Endothelial cell of umbilical vein (primary cell): ENCODE data around the gene PRDX1. TPM values are rescaled to one million over a fixed set of nuclear protein-coding genes. Genes with fewer than 3 reads are reported as not detected.

Experiments
- BruUV-seq: library from RNA; stranded (reverse); fragments of 400-500 nt; replicated peaks from 2 replicates; lab custom pipeline; 2021; lab: Mats Ljungman, UMichigan
- CTCF ChIA-PET: fragments of 300-600, 350-600 bp; sonication (Branson Sonifier 250); formaldehyde crosslinking; loops from one replicate; lab custom pipeline; 2021; ENCODE audit warnings: antibody characterized with exemption, inconsistent platforms; lab: Charles Lee
- POLR2A ChIA-PET: fragments of 300-600, 350-600 bp; sonication (Branson Sonifier 250); formaldehyde crosslinking; loops from one replicate; lab custom pipeline; 2021; ENCODE audit warnings: antibody characterized with exemption, inconsistent platforms; lab: Charles Lee
- DNase-seq: peaks from one replicate; pipeline ENCODE4 v3.0.0-alpha.2; 2011; ENCODE audit warnings: low read depth, low spot score
- FAIRE-seq: peaks from 2 replicates; lab custom pipeline; 2011; peaks lifted over from hg19 to GRCh38; lab: Jason Lieb, UNC
- H2AFZ ChIP-seq: 2 replicates; pipeline ENCODE4 v1.6.0; 2012; ENCODE audit warnings: low read depth, low read length, control low read depth, inconsistent platforms
- H3K27ac ChIP-seq: 2 replicates; pipeline ENCODE4 v1.5.1; 2011; ENCODE audit warnings: low read depth, mild to moderate bottlenecking, control low read depth, low read length, moderate library complexity; ENCODE audit not compliant: insufficient read depth
- H3K27me3 ChIP-seq, 2 experiments: 2 replicates each; pipeline versions ENCODE4 v1.6.0 to v1.6.1; 2011; ENCODE audit warnings: low read length in 2 of 2, mixed read lengths in 1 of 2; ENCODE audit not compliant: control insufficient read depth in 2 of 2, insufficient read depth in 2 of 2
- H3K36me3 ChIP-seq, 2 experiments: 2 replicates in 1 of 2; 3 replicates in 1 of 2; pipeline ENCODE4 v1.5.1; 2011; ENCODE audit warnings: low read length in 2 of 2, mild to moderate bottlenecking in 1 of 2, moderate library complexity in 1 of 2; ENCODE audit not compliant: control insufficient read depth in 2 of 2, insufficient read depth in 2 of 2; ENCODE audit errors: extremely low read depth in 1 of 2
- H3K4me1 ChIP-seq: 3 replicates; pipeline ENCODE4 v1.5.1; 2011; ENCODE audit warnings: mild to moderate bottlenecking, low read length; ENCODE audit not compliant: control insufficient read depth, insufficient read depth; ENCODE audit errors: extremely low read depth
- H3K4me2 ChIP-seq: 2 replicates; pipeline ENCODE4 v1.6.1; 2011; ENCODE audit warnings: low read length, control low read depth, mixed read lengths; ENCODE audit not compliant: insufficient read depth
- H3K4me3 ChIP-seq, 3 experiments: fragments of 200-600 bp in 1 of 3; sonication (generic), shearing (Covaris generic) in 1 of 3; replicated peaks in 1 of 3; 2 replicates each; pipeline ENCODE4 v1.5.1; 2011 to 2016; ENCODE audit warnings: control low read depth in 3 of 3, low read length in 3 of 3, mild to moderate bottlenecking in 2 of 3, inconsistent platforms in 1 of 3, low read depth in 1 of 3, moderate library complexity in 1 of 3; ENCODE audit not compliant: insufficient read depth in 1 of 3
- H3K79me2 ChIP-seq: 2 replicates; pipeline ENCODE4 v1.6.0; 2012; ENCODE audit warnings: low read length, inconsistent platforms; ENCODE audit not compliant: control insufficient read depth, insufficient read depth
- H3K9ac ChIP-seq: replicated peaks from 2 replicates; pipeline ENCODE3; 2011; ENCODE audit warnings: low read length, control low read depth; ENCODE audit not compliant: insufficient read depth; ENCODE audit errors: extremely low read depth
- H3K9me1 ChIP-seq: replicated peaks from 3 replicates; pipeline ENCODE4 v1.6.0; 2011; ENCODE audit warnings: mild to moderate bottlenecking, low read length; ENCODE audit not compliant: control insufficient read depth, insufficient read depth; ENCODE audit errors: extremely low read depth
- H3K9me3 ChIP-seq: replicated peaks from 2 replicates; pipeline ENCODE4 v1.5.1; 2012; ENCODE audit warnings: low read length, inconsistent platforms; ENCODE audit not compliant: control insufficient read depth, insufficient read depth
- H4K20me1 ChIP-seq: replicated peaks from 2 replicates; pipeline ENCODE3; 2011; ENCODE audit warnings: mild to moderate bottlenecking, low read length; ENCODE audit not compliant: control insufficient read depth, insufficient read depth; ENCODE audit errors: extremely low read depth
- EZH2 ChIP-seq: IDR thresholded peaks from 2 replicates; pipeline ENCODE4 v1.6.1; 2012; ENCODE audit warnings: borderline replicate concordance, low read depth, mild to moderate bottlenecking, moderate library complexity, low read length, inconsistent platforms; ENCODE audit not compliant: severe bottlenecking
- FOS ChIP-seq: IDR thresholded peaks from 2 replicates; pipeline ENCODE4 v1.6.1; 2011; ENCODE audit warnings: mild to moderate bottlenecking, low read length, moderate library complexity, borderline replicate concordance; ENCODE audit not compliant: insufficient read depth
- GATA2 ChIP-seq: IDR thresholded peaks from 2 replicates; pipeline ENCODE4 v1.7.0; 2011; ENCODE audit warnings: low read depth, mild to moderate bottlenecking, moderate library complexity, mixed read lengths, low read length; ENCODE audit not compliant: insufficient read length, insufficient read depth
- JUN ChIP-seq: IDR thresholded peaks from 2 replicates; pipeline ENCODE4 v1.6.1; 2011; ENCODE audit warnings: borderline replicate concordance, low read depth; ENCODE audit not compliant: insufficient read length, insufficient read depth
- MYC ChIP-seq: IDR thresholded peaks from one replicate; pipeline ENCODE4 v1.6.1; 2011; ENCODE audit warnings: mild to moderate bottlenecking, low read depth, low read length
- POLR2A ChIP-seq: IDR thresholded peaks from 2 replicates; pipeline ENCODE4 v1.6.1; 2012; ENCODE audit warnings: low read depth, mild to moderate bottlenecking, control low read depth, low read length
- POLR2AphosphoS5 ChIP-seq: IDR thresholded peaks from 2 replicates; pipeline ENCODE4 v1.6.1; 2012; ENCODE audit warnings: low read depth, mild to moderate bottlenecking, control low read depth, low read length, moderate library complexity; ENCODE audit not compliant: insufficient read depth
- dilution Hi-C: fragments of 300-500 bp; cut with MboI; formaldehyde crosslinking; loops from one replicate; pipeline ENCODE4 v1.15.0; 2019; ENCODE audit warnings: low sequenced_read_pairs; ENCODE audit not compliant: extremely low pct_ligation_motif_present
- intact Hi-C: fragments of 100-400 bp; cut with micrococcal nuclease; formaldehyde crosslinking; loops from one replicate; pipeline ENCODE4 v1.10.0; 2022
- polyA plus RNA-seq, 4 experiments: library from polyadenylated mRNA; depleted of rRNA in 3 of 4; stranded (reverse) in 3 of 4; unstranded in 1 of 4; fragments of >200 nt; gene quantifications; 2 replicates each; pipeline versions ENCODE4 v1.2.1 to v1.2.3, GENCODE V29; 2011 to 2012; ENCODE audit warnings: missing spikeins in 1 of 4
- total RNA-seq: library from RNA; stranded (reverse); gene quantifications from 2 replicates; pipeline ENCODE4 v1.2.3, GENCODE V29; 2021
- TF ChIP-seq, protein P1 (sequence below), 2 donors: IDR thresholded peaks; 1 replicate in 1 of 2; 2 replicates in 1 of 2; pipeline ENCODE4 v1.5.1; 2011; ENCODE audit warnings: low read length in 2 of 2, mild to moderate bottlenecking in 2 of 2, moderate library complexity in 2 of 2, control low read depth in 1 of 2, inconsistent platforms in 1 of 2, low read depth in 1 of 2; ENCODE audit not compliant: insufficient read depth in 1 of 2; ENCODE audit errors: extremely low read depth in 1 of 2
- TF ChIP-seq, protein P2 (sequence below): IDR thresholded peaks from 2 replicates; pipeline ENCODE4 v1.6.1; 2011; ENCODE audit not compliant: insufficient read depth, insufficient read length

Gene PRDX1
- total and polyA plus RNA-seq, 2 donors (not counting 3 experiments of a cell fraction or from before 2014, with no cell fraction given), result 622 to 685 TPM

DNA sequence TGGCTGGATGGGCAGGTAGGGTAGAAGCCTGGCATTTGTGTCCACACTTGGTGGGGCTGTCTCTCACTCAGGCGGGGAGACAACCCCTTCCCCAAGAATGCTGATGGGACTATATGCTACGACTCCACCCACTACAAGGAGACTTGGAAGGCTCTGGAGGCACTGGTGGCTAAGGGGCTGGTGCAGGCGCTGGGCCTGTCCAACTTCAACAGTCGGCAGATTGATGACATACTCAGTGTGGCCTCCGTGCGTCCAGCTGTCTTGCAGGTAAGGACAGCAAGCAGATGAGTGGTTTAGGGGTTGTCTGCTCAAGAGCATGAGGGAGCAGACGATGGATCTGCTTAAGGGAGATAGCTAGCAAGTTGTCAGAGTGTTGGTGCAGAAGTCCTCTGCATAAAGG is 46.2 kb upstream of the PRDX1 start:
- Histone ChIP-seq H3K36me3 (peaks cover 7 to 20% of the 10 kb centered on the region in 2 experiments), H3K9me3 (no peaks in the 10 kb centered on the region), H3K4me1 (no peaks in the 10 kb centered on the region), H4K20me1 (no peaks in the 10 kb centered on the region), H3K27ac (no peak overlapping the region), H3K9ac (no peak overlapping the region), H2AFZ (no peak overlapping the region), H3K4me3 (no peak overlapping the region), H3K9me1 (no peaks in the 10 kb centered on the region), H3K4me2 (no peak overlapping the region), H3K79me2 (peaks cover 2% of the 10 kb centered on the region), H3K27me3 (no peaks in the 10 kb centered on the region)
- ChIA-PET POLR2A (interaction anchor here (1.3 to 6.6 kb wide), 2 partner anchors 17 to 47 kb away, joined by 5 to 49 read pairs; partner anchors contain the start of gene PRDX1), CTCF (interaction anchor here (0.9 to 9.0 kb wide), 13 partner anchors 9 to 553 kb away, joined by 3 to 148 read pairs (median 17); partner anchors contain the start of genes AKR1A1, PRDX1 and TESK2)
- intact Hi-C loops (no loop called here), dilution Hi-C loops (no loop called here)
- BruUV-seq, result no TSS peak
- TF ChIP-seq GATA2 (no peak), JUN (no peak), EZH2 (no peak), POLR2A (no peak), POLR2AphosphoS5 (no peak), FOS (no peak), MYC (no peak)
- TF ChIP-seq, protein P1, sequence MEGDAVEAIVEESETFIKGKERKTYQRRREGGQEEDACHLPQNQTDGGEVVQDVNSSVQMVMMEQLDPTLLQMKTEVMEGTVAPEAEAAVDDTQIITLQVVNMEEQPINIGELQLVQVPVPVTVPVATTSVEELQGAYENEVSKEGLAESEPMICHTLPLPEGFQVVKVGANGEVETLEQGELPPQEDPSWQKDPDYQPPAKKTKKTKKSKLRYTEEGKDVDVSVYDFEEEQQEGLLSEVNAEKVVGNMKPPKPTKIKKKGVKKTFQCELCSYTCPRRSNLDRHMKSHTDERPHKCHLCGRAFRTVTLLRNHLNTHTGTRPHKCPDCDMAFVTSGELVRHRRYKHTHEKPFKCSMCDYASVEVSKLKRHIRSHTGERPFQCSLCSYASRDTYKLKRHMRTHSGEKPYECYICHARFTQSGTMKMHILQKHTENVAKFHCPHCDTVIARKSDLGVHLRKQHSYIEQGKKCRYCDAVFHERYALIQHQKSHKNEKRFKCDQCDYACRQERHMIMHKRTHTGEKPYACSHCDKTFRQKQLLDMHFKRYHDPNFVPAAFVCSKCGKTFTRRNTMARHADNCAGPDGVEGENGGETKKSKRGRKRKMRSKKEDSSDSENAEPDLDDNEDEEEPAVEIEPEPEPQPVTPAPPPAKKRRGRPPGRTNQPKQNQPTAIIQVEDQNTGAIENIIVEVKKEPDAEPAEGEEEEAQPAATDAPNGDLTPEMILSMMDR (IDR thresholded peaks at IDR 0.05; ENCODE audit: extremely low read depth in 1 of 2, insufficient read depth in 1 of 2, low read depth in 1 of 2, low read length in 2 of 2), result no peak
- TF ChIP-seq, protein P2, sequence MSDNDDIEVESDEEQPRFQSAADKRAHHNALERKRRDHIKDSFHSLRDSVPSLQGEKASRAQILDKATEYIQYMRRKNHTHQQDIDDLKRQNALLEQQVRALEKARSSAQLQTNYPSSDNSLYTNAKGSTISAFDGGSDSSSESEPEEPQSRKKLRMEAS, result no peak
- DNase-seq (no peak), FAIRE-seq (no peak)
